OCI-LY3 (cell line): Measurements from ENCODE around the gene RTN4RL1.

Source experiments
- H2AFZ ChIP-seq: fragments of 200-600, 300-600 bp; shearing (Covaris generic); 2 replicates; pipeline ENCODE4 v1.6.0; 2014; ENCODE audit warnings: antibody characterized with exemption, low read depth, low read length
- H3K27ac ChIP-seq: fragments of 200-600, 300-600 bp; sonication (generic); 2 replicates; pipeline ENCODE4 v1.5.1; 2014; ENCODE audit warnings: mild to moderate bottlenecking, low read length, moderate library complexity, mixed read lengths
- H3K27me3 ChIP-seq: fragments of 200-600, 300-600 bp; sonication (generic); 2 replicates; pipeline ENCODE4 v1.6.1; 2014; ENCODE audit warnings: low read depth, low read length, mixed read lengths
- H3K36me3 ChIP-seq: fragments of 200-600, 300-600 bp; sonication (generic); replicated peaks from 2 replicates; pipeline ENCODE3; 2014; ENCODE audit warnings: low read depth, low read length, mixed read lengths
- H3K4me1 ChIP-seq: fragments of 300-600, 200-600 bp; sonication (generic); 2 replicates; pipeline ENCODE4 v1.6.1; 2014; ENCODE audit warnings: low read length, mixed read lengths
- H3K4me2 ChIP-seq: fragments of 200-600, 300-600 bp; sonication (generic); 2 replicates; pipeline ENCODE4 v1.6.1; 2014; ENCODE audit warnings: low read length, mixed read lengths
- H3K4me3 ChIP-seq: fragments of 300-600, 200-600 bp; sonication (generic); 2 replicates; pipeline ENCODE4 v1.5.1; 2014; ENCODE audit warnings: antibody characterized with exemption, mild to moderate bottlenecking, low read length, moderate library complexity
- H3K79me2 ChIP-seq: fragments of 300-600, 200-600 bp; shearing (Covaris generic); 2 replicates; pipeline ENCODE4 v1.6.1; 2014; ENCODE audit warnings: mild to moderate bottlenecking, low read length, mixed read lengths
- H3K9ac ChIP-seq: fragments of 300-600, 200-600 bp; shearing (Covaris generic); 2 replicates; pipeline ENCODE4 v1.6.0; 2014; ENCODE audit warnings: mild to moderate bottlenecking, low read length, moderate library complexity
- H3K9me3 ChIP-seq: fragments of 200-600, 300-600 bp; shearing (Covaris generic); 2 replicates; pipeline ENCODE4 v1.6.1; 2014; ENCODE audit warnings: low read length, mixed read lengths; ENCODE audit not compliant: insufficient read depth
- H4K20me1 ChIP-seq: fragments of 200-600, 300-600 bp; sonication (generic); 2 replicates; pipeline ENCODE4 v1.6.1; 2016; ENCODE audit warnings: low read length, mixed read lengths; ENCODE audit not compliant: insufficient read depth
- CTCF ChIP-seq: fragments of 200-600, 300-600 bp; sonication (generic); IDR thresholded peaks from 2 replicates; pipeline ENCODE4 v1.5.1; 2014; ENCODE audit warnings: antibody characterized with exemption, low read length, low read depth
- EZH2phosphoT487 ChIP-seq: fragments of 200-600 bp; shearing (Covaris generic); IDR thresholded peaks from 2 replicates; pipeline ENCODE4 v1.6.1; 2018; ENCODE audit warnings: antibody characterized with exemption, mixed run types, low read depth

The RTN4RL1 gene

GRCh38 chr17:2041561-2042389, 16.6 kb upstream of the RTN4RL1 start, which contains the start of gene OVCA2:
Gene OVCA2, plus strand, starts transcription at chr17:2042022. Its CDS starts 26 bp downstream, at chr17:2042048.
- H3K4me3 ChIP-seq = peak within 1 kb of the TSS; percentile 84
- no peak within 1 kb of the TSS for H2AFZ ChIP-seq
- no peaks in the 10 kb centered on the region for H4K20me1 ChIP-seq
- TF ChIP-seq CTCF (peak; percentile 48), EZH2phosphoT487 (no peak)
- no peaks in the 10 kb centered on the region for H3K27me3 ChIP-seq
- peak within 1 kb of the TSS; percentile 85 for H3K9ac ChIP-seq
- peak within 1 kb of the TSS; percentile 66 for H3K27ac ChIP-seq
- peaks cover 21% of the 10 kb centered on the region for H3K36me3 ChIP-seq
- peaks cover 12% of the 10 kb centered on the region for H3K4me1 ChIP-seq
- no peaks in the 10 kb centered on the region for H3K9me3 ChIP-seq
- peaks cover 13% of the 10 kb centered on the region for H3K79me2 ChIP-seq
- H3K4me2 ChIP-seq = peak within 1 kb of the TSS; percentile 100

GRCh38 chr17:2040942-2041560, 15.9 kb upstream of the RTN4RL1 start:
- Histone ChIP-seq H3K27me3 (no peaks in the 10 kb centered on the region), H4K20me1 (no peaks in the 10 kb centered on the region), H2AFZ (no peak overlapping the region)

GRCh38 chr17:2040219-2040827, 15.2 kb upstream of the RTN4RL1 start:
- Histone ChIP-seq H2AFZ (no peak overlapping the region), H3K27ac (no peak overlapping the region), H3K27me3 (no peaks in the 10 kb centered on the region), H3K4me2 (no peak overlapping the region), H3K9me3 (no peaks in the 10 kb centered on the region), H3K79me2 (peaks cover 13% of the 10 kb centered on the region), H3K36me3 (peaks cover 21% of the 10 kb centered on the region), H3K9ac (no peak overlapping the region), H3K4me3 (no peak overlapping the region), H3K4me1 (peaks cover 12% of the 10 kb centered on the region), H4K20me1 (no peaks in the 10 kb centered on the region)
- TF ChIP-seq EZH2phosphoT487 = no peak
- no peak for TF ChIP-seq CTCF

More at GRCh38 chr17:2040942-2041560, 15.9 kb upstream of the RTN4RL1 start:
- H3K4me2 ChIP-seq = peak overlapping the region; percentile 83
- H3K79me2 ChIP-seq = peaks cover 13% of the 10 kb centered on the region
- peak overlapping the region; percentile 84 for H3K4me3 ChIP-seq
- no peak overlapping the region for H3K27ac ChIP-seq
- no peak overlapping the region; the same call in 1 of the 2 replicates for H3K9ac ChIP-seq
- peaks cover 12% of the 10 kb centered on the region for H3K4me1 ChIP-seq
- peaks cover 21% of the 10 kb centered on the region for H3K36me3 ChIP-seq
- no peak for TF ChIP-seq CTCF
- TF ChIP-seq EZH2phosphoT487 = no peak
- no peaks in the 10 kb centered on the region for H3K9me3 ChIP-seq

GRCh38 chr17:2037155-2037554, 12.0 kb upstream of the RTN4RL1 start:
- H2AFZ ChIP-seq = no peak overlapping the region
- no peak overlapping the region for H3K4me2 ChIP-seq
- H3K79me2 ChIP-seq = peaks cover 3% of the 10 kb centered on the region
- no peak overlapping the region for H3K27ac ChIP-seq
- TF ChIP-seq CTCF (no peak), EZH2phosphoT487 (no peak)
- no peaks in the 10 kb centered on the region for H4K20me1 ChIP-seq
- no peaks in the 10 kb centered on the region for H3K9me3 ChIP-seq
- no peaks in the 10 kb centered on the region for H3K27me3 ChIP-seq
- peaks cover 9% of the 10 kb centered on the region for H3K36me3 ChIP-seq
- H3K4me3 ChIP-seq = no peak overlapping the region
- no peak overlapping the region for H3K9ac ChIP-seq
- H3K4me1 ChIP-seq = peaks cover 20% of the 10 kb centered on the region
